ENCODE results near the gene SCNN1A.

GRCh38 chr12:6374786-6375160 is 590 bp downstream of the SCNN1A start:
- TF ChIP-seq POLR2A (IDR thresholded peaks at IDR 0.05) (no peak), CTCF (IDR thresholded peaks at IDR 0.05) (no peak)

All from tibial nerve (tissue), 3 donors.